OCI-LY3 (cell line): ENCODE results near the gene LARGE1.
A peak's percentile ranks its signal among the peaks of the same experiment; 100 is the strongest.

ENCODE experiments used
- H2AFZ ChIP-seq: fragments of 200-600, 300-600 bp; shearing (Covaris generic); 2 replicates; pipeline ENCODE4 v1.6.0; 2014; ENCODE audit warnings: antibody characterized with exemption, low read depth, low read length
- H3K27ac ChIP-seq: fragments of 200-600, 300-600 bp; sonication (generic); 2 replicates; pipeline ENCODE4 v1.5.1; 2014; ENCODE audit warnings: mild to moderate bottlenecking, low read length, moderate library complexity, mixed read lengths
- H3K27me3 ChIP-seq: fragments of 200-600, 300-600 bp; sonication (generic); 2 replicates; pipeline ENCODE4 v1.6.1; 2014; ENCODE audit warnings: low read depth, low read length, mixed read lengths
- H3K36me3 ChIP-seq: fragments of 200-600, 300-600 bp; sonication (generic); replicated peaks from 2 replicates; pipeline ENCODE3; 2014; ENCODE audit warnings: low read depth, low read length, mixed read lengths
- H3K4me1 ChIP-seq: fragments of 300-600, 200-600 bp; sonication (generic); 2 replicates; pipeline ENCODE4 v1.6.1; 2014; ENCODE audit warnings: low read length, mixed read lengths
- H3K4me2 ChIP-seq: fragments of 200-600, 300-600 bp; sonication (generic); 2 replicates; pipeline ENCODE4 v1.6.1; 2014; ENCODE audit warnings: low read length, mixed read lengths
- H3K4me3 ChIP-seq: fragments of 300-600, 200-600 bp; sonication (generic); 2 replicates; pipeline ENCODE4 v1.5.1; 2014; ENCODE audit warnings: antibody characterized with exemption, mild to moderate bottlenecking, low read length, moderate library complexity
- H3K79me2 ChIP-seq: fragments of 300-600, 200-600 bp; shearing (Covaris generic); 2 replicates; pipeline ENCODE4 v1.6.1; 2014; ENCODE audit warnings: mild to moderate bottlenecking, low read length, mixed read lengths
- H3K9ac ChIP-seq: fragments of 300-600, 200-600 bp; shearing (Covaris generic); 2 replicates; pipeline ENCODE4 v1.6.0; 2014; ENCODE audit warnings: mild to moderate bottlenecking, low read length, moderate library complexity
- H3K9me3 ChIP-seq: fragments of 200-600, 300-600 bp; shearing (Covaris generic); 2 replicates; pipeline ENCODE4 v1.6.1; 2014; ENCODE audit warnings: low read length, mixed read lengths; ENCODE audit not compliant: insufficient read depth
- H4K20me1 ChIP-seq: fragments of 200-600, 300-600 bp; sonication (generic); 2 replicates; pipeline ENCODE4 v1.6.1; 2016; ENCODE audit warnings: low read length, mixed read lengths; ENCODE audit not compliant: insufficient read depth
- EZH2phosphoT487 ChIP-seq: fragments of 200-600 bp; shearing (Covaris generic); IDR thresholded peaks from 2 replicates; pipeline ENCODE4 v1.6.1; 2018; ENCODE audit warnings: antibody characterized with exemption, mixed run types, low read depth
- TF ChIP-seq, protein P1 (sequence below): fragments of 200-600, 300-600 bp; sonication (generic); IDR thresholded peaks from 2 replicates; pipeline ENCODE4 v1.5.1; 2014; ENCODE audit warnings: antibody characterized with exemption, low read length, low read depth

Gene LARGE1

DNA sequence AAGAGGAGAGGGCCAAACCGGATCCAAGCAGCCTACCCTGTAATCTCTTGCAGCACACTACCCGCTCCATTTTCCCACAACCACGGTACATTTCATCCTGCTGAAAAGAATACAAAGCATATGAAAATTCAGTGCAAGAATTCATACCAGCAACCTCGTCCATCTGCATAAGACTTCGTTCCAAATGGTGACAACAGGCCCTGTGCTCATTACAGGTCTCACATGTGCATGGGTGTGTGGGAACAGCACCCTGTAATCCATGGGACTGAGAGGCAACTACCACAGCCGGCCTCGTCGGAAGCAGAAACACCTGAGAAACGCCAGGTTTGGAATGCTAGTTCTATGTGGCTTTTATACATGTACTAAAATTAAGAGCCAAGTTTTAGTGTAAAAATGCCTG, 52.3 kb downstream of the LARGE1 start:
- Histone ChIP-seq H3K27ac (no peak overlapping the region), H3K9ac (no peak overlapping the region), H3K4me1 (peaks cover 56% of the 10 kb centered on the region), H4K20me1 (peaks cover 53% of the 10 kb centered on the region), H3K79me2 (peaks cover 69% of the 10 kb centered on the region), H2AFZ (no peak overlapping the region), H3K36me3 (peaks cover 4% of the 10 kb centered on the region), H3K27me3 (no peaks in the 10 kb centered on the region), H3K9me3 (no peaks in the 10 kb centered on the region), H3K4me3 (no peak overlapping the region), H3K4me2 (peak overlapping the region; percentile 52; the same call in 1 of the 2 replicates)
- TF ChIP-seq, protein P1, sequence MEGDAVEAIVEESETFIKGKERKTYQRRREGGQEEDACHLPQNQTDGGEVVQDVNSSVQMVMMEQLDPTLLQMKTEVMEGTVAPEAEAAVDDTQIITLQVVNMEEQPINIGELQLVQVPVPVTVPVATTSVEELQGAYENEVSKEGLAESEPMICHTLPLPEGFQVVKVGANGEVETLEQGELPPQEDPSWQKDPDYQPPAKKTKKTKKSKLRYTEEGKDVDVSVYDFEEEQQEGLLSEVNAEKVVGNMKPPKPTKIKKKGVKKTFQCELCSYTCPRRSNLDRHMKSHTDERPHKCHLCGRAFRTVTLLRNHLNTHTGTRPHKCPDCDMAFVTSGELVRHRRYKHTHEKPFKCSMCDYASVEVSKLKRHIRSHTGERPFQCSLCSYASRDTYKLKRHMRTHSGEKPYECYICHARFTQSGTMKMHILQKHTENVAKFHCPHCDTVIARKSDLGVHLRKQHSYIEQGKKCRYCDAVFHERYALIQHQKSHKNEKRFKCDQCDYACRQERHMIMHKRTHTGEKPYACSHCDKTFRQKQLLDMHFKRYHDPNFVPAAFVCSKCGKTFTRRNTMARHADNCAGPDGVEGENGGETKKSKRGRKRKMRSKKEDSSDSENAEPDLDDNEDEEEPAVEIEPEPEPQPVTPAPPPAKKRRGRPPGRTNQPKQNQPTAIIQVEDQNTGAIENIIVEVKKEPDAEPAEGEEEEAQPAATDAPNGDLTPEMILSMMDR: no peak
- no peak for TF ChIP-seq EZH2phosphoT487

DNA sequence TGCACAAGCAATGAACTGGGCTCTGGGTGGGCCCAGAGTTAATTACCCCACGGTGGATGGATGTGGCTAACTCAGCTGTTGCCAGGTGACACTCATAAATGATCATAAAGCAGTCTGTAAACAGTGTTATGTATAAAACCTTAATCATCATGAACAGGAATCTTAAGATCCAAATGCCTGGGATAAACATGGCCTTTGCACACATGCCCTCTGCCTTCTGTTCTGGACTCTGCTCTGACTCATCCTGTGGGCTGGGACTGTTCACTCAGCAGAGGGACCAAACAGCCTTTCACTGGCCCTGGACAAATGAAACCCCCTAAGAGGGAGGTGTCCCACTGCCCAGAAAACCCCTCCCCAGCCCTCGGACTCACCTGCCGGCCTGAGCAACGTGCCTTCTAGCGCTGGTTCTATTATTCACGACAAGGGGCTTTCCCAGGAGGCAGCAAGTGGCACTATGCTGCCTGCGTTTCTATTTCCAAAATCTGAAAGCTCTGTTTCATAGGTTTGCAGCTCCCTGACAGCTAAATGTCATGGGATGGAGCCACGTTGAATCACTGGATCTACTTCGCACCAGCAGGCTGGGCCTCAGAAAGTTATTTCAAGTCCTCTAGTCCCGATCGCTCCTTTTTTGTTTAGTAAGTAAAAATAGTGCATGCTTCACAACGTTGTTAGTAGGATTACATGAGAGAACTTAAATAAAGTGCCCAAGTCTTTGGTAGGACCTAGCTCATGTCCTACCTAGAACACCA, 53.0 kb downstream of the LARGE1 start:
- no peaks in the 10 kb centered on the region for H3K27me3 ChIP-seq
- H3K9ac ChIP-seq: no peak overlapping the region
- no peaks in the 10 kb centered on the region for H3K9me3 ChIP-seq
- H3K4me2 ChIP-seq: peak overlapping the region; percentile 52
- peaks cover 56% of the 10 kb centered on the region for H4K20me1 ChIP-seq
- H2AFZ ChIP-seq: no peak overlapping the region
- H3K36me3 ChIP-seq: peaks cover 4% of the 10 kb centered on the region
- peaks cover 53% of the 10 kb centered on the region for H3K4me1 ChIP-seq
- H3K27ac ChIP-seq: no peak overlapping the region
- H3K79me2 ChIP-seq: peaks cover 66% of the 10 kb centered on the region
- no peak overlapping the region for H3K4me3 ChIP-seq
- TF ChIP-seq, protein P1: no peak
- no peak for TF ChIP-seq EZH2phosphoT487

DNA sequence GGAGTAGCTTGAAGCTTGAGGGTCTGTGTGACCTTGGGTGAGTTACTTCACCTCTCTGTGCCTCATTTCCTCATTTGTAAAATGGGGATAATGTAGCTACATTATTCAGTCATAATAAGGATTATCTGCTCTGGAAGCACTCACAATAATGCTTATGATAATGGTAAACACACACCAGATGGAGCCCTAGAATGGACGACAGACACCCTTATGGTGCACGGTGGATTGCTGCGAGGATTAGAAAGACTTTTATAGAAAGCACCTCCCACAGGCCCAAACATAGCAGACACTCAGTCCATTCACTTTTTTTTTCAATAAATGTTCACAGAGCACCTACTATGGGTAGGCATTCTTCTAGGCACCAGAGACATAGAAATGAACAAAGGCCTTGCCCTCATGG, 53.8 kb downstream of the LARGE1 start:
- Histone ChIP-seq H3K4me2 (no peak overlapping the region), H3K4me3 (no peak overlapping the region), H3K9me3 (no peaks in the 10 kb centered on the region), H4K20me1 (peaks cover 59% of the 10 kb centered on the region), H3K27me3 (no peaks in the 10 kb centered on the region), H2AFZ (no peak overlapping the region), H3K79me2 (peaks cover 67% of the 10 kb centered on the region), H3K27ac (no peak overlapping the region), H3K36me3 (peaks cover 4% of the 10 kb centered on the region), H3K4me1 (peaks cover 46% of the 10 kb centered on the region), H3K9ac (no peak overlapping the region)
- no peak for TF ChIP-seq EZH2phosphoT487
- TF ChIP-seq, protein P1: no peak

DNA sequence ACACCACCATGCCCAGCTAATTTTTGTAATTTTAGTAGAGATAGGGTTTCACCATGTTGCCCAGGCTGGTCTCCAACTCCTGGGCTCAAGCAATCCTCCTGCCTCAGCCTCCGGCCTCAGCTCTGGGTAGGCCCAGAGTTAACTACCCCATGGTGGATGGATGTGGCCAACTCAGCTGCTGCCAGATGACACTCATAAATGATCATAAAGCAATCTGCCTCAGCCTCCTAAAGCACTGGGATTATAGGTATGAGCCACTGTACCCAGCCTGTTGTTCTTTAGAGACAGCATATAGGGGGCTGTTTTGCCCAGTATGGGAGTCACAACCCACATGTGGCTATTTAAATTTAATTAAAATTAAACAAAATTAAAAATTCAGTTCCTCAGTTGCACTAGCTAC, 54.3 kb downstream of the LARGE1 start:
- Histone ChIP-seq H3K36me3 (peaks cover 4% of the 10 kb centered on the region), H4K20me1 (peaks cover 59% of the 10 kb centered on the region), H3K4me1 (peaks cover 42% of the 10 kb centered on the region), H3K27ac (no peak overlapping the region), H3K79me2 (peaks cover 67% of the 10 kb centered on the region), H3K9ac (no peak overlapping the region), H3K27me3 (no peaks in the 10 kb centered on the region), H3K4me2 (no peak overlapping the region), H2AFZ (no peak overlapping the region), H3K4me3 (no peak overlapping the region), H3K9me3 (no peaks in the 10 kb centered on the region)
- no peak for TF ChIP-seq EZH2phosphoT487
- TF ChIP-seq, protein P1: no peak
